LNCAP (cell line): ENCODE data around the gene PDIK1L.

ENCODE experiments used
- CTCF ChIP-seq: fragments of 450-650 bp; IDR thresholded peaks from 2 replicates; pipeline ENCODE4 v1.5.1; 2017; ENCODE audit warnings: mild to moderate bottlenecking

PDIK1L gene

GRCh38 chr1:26094076-26094669 lies 17.5 kb upstream of the PDIK1L start:
- TF ChIP-seq CTCF = no peak

GRCh38 chr1:26094677-26095383 lies 16.8 kb upstream of the PDIK1L start:
- TF ChIP-seq CTCF = no peak

DNA sequence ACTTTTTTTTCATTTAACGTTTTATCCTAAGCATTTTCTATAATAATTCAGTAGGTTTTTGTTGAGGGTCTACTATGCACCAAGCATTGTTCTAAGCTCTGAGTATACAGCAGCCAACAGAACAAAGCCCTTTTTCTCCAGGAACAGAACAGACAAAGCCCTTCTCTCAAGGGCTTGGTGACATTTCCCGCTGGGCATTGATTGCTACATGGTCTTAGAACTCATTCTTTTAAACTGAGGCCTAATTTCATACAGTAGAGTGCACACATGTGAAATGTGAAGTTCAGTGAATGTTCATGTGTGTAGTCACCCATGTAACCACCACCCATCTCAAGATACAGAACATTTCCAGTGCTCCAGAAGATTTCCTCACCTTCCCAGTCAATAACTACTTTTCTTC lies 15.2 kb upstream of the PDIK1L start:
- no peak for TF ChIP-seq CTCF

GRCh38 chr1:26097696-26098095 lies 13.9 kb upstream of the PDIK1L start:
- TF ChIP-seq CTCF = no peak

DNA sequence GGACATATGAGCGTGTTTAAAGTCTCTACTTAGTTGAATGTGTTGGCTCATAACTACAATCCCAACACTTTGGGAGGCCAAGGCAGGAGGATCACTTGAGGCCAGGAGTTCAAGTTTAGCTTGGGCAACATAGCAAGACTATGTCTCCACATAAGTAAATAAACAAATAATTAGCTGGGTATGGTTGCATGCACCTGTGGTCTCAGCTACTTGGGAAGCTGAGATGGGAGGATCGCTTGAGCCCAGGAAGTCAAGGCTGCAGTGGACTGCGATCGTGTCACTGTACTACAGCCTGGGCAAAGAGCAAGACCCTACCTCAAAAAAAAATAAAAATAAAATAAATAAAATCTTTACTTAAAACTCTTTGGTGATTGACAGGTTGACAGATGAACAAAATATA lies 13.0 kb upstream of the PDIK1L start:
- TF ChIP-seq CTCF = no peak

- no peak for TF ChIP-seq CTCF
Measured at GRCh38 chr1:26099780-26100179, 11.8 kb upstream of the PDIK1L start.

DNA sequence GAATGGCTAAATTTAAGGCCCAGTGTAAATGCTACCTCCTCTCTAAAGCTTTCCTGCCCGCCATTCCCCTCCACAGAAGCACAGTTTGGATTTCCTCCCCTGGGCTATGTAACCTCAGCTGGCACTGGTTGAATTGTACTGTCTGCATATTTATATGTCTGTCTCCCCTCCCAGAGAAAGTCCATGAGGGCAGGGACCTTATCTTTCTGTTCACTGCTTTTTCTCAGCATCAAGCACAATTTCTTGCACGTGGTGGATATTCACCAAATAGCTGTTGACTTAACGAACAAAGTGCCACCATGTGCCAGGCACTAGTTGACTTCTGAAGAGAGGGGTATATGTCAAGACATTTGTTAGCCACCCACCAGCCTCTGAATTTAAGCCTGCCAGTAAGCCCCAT lies 9.5 kb upstream of the PDIK1L start:
- no peak for TF ChIP-seq CTCF
